ENCODE data around the gene TPO.
A peak's percentile ranks its signal among the peaks of the same experiment; 100 is the strongest.
"Not testable (repeated sequence)": the region's sequence is repeated elsewhere in the genome, so short reads cannot be mapped to it uniquely, and the experiment has no call there.

TPO gene

GRCh38 chr2:1488851-1489250, 75.6 kb downstream of the TPO start:
- Mint-ChIP-seq H3K4me1 (peaks cover 17% of the 10 kb centered on the region), H3K9me3 (no peaks in the 10 kb centered on the region), H3K36me3 (ENCODE audit: low read depth) (no peaks in the 10 kb centered on the region), H3K27ac (no peak overlapping the region), H3K4me3 (no peak overlapping the region), H3K27me3 (ENCODE audit: low read depth, poor library complexity) (peaks cover 7% of the 10 kb centered on the region)
- no peak for DNase-seq
- TF ChIP-seq CTCF (IDR thresholded peaks at IDR 0.05) = no peak

- no peaks in the 10 kb centered on the region for H3K9me3 Mint-ChIP-seq
- H3K27ac Mint-ChIP-seq = peak overlapping the region; percentile 68
- no peak overlapping the region for H3K4me3 Mint-ChIP-seq
- H3K36me3 Mint-ChIP-seq (ENCODE audit: low read depth) = no peaks in the 10 kb centered on the region
- H3K4me1 Mint-ChIP-seq = peaks cover 17% of the 10 kb centered on the region
- H3K27me3 Mint-ChIP-seq (ENCODE audit: low read depth, poor library complexity) = peaks cover 7% of the 10 kb centered on the region
- no peak for TF ChIP-seq CTCF (IDR thresholded peaks at IDR 0.05)
- DNase-seq = no peak
Measured at GRCh38 chr2:1489486-1489885, 76.2 kb downstream of the TPO start.

GRCh38 chr2:1490381-1490780, 77.1 kb downstream of the TPO start:
- peaks cover 10% of the 10 kb centered on the region for H3K27me3 Mint-ChIP-seq (ENCODE audit: low read depth, poor library complexity)
- H3K9me3 Mint-ChIP-seq; DNase-seq; H3K36me3 Mint-ChIP-seq (ENCODE audit: low read depth); H3K27ac Mint-ChIP-seq; H3K4me3 Mint-ChIP-seq: not testable (repeated sequence)
- H3K4me1 Mint-ChIP-seq = peaks cover 17% of the 10 kb centered on the region

GRCh38 chr2:1491751-1492150, 78.5 kb downstream of the TPO start:
- H3K4me3 Mint-ChIP-seq = no peak overlapping the region
- H3K36me3 Mint-ChIP-seq (ENCODE audit: low read depth) = no peaks in the 10 kb centered on the region
- no peaks in the 10 kb centered on the region for H3K9me3 Mint-ChIP-seq
- H3K27ac Mint-ChIP-seq = peak overlapping the region; percentile 23
- no peak for DNase-seq
- peaks cover 17% of the 10 kb centered on the region for H3K4me1 Mint-ChIP-seq
- TF ChIP-seq CTCF (IDR thresholded peaks at IDR 0.05) = no peak
- H3K27me3 Mint-ChIP-seq (ENCODE audit: low read depth, poor library complexity) = peaks cover 12% of the 10 kb centered on the region

- not testable (repeated sequence) for H3K4me3 Mint-ChIP-seq; H3K36me3 Mint-ChIP-seq (ENCODE audit: low read depth); DNase-seq; H3K9me3 Mint-ChIP-seq
- H3K27me3 Mint-ChIP-seq (ENCODE audit: low read depth, poor library complexity) = peaks cover 12% of the 10 kb centered on the region
- H3K4me1 Mint-ChIP-seq = peaks cover 17% of the 10 kb centered on the region
- H3K27ac Mint-ChIP-seq = peak overlapping the region; percentile 60
Measured at GRCh38 chr2:1492231-1492630, 79.0 kb downstream of the TPO start.

GRCh38 chr2:1492711-1493430, 79.6 kb downstream of the TPO start:
- no peak for TF ChIP-seq CTCF (IDR thresholded peaks at IDR 0.05)
- Mint-ChIP-seq H3K27me3 (ENCODE audit: low read depth, poor library complexity) (peaks cover 12% of the 10 kb centered on the region), H3K36me3 (ENCODE audit: low read depth) (no peaks in the 10 kb centered on the region), H3K4me1 (peaks cover 17% of the 10 kb centered on the region), H3K9me3 (no peaks in the 10 kb centered on the region), H3K4me3 (no peak overlapping the region), H3K27ac (peak overlapping the region; percentile 85)
- no peak for DNase-seq

- Mint-ChIP-seq H3K27ac (no peak overlapping the region), H3K27me3 (ENCODE audit: low read depth, poor library complexity) (peaks cover 12% of the 10 kb centered on the region), H3K4me3 (no peak overlapping the region), H3K4me1 (peaks cover 10% of the 10 kb centered on the region), H3K36me3 (ENCODE audit: low read depth) (no peaks in the 10 kb centered on the region), H3K9me3 (no peaks in the 10 kb centered on the region)
- DNase-seq = no peak
- TF ChIP-seq CTCF (IDR thresholded peaks at IDR 0.05) = no peak
Measured at GRCh38 chr2:1493431-1494126, 80.3 kb downstream of the TPO start.

All from nephron progenitor cell (in vitro differentiated cells).